Ovary (tissue), 3 donors: ENCODE results near the gene FHL5.

ENCODE experiments used
- EP300 ChIP-seq: sonication (generic); formaldehyde crosslinking; IDR thresholded peaks from one replicate; pipeline ENCODE4 v1.6.1; 2017; ENCODE audit warnings: antibody characterized with exemption
- POLR2A ChIP-seq: fragments of 450-650 bp; IDR thresholded peaks from one replicate; pipeline ENCODE4 v1.6.1; 2017; ENCODE audit warnings: antibody characterized with exemption, mild to moderate bottlenecking, moderate library complexity
- TF ChIP-seq, protein P1 (sequence below), 3 donors: fragments of 450-650 bp in 2 of 3; fragments of 200-600 bp in 1 of 3; IDR thresholded peaks; one replicate each; pipeline versions ENCODE4 v1.5.1 to v1.8.0; 2016 to 2022; ENCODE audit warnings: antibody characterized with exemption in 3 of 3, mild to moderate bottlenecking in 1 of 3
- donor health status: DM: no; HTN: no; CAD: no.

- TF ChIP-seq, protein P1, sequence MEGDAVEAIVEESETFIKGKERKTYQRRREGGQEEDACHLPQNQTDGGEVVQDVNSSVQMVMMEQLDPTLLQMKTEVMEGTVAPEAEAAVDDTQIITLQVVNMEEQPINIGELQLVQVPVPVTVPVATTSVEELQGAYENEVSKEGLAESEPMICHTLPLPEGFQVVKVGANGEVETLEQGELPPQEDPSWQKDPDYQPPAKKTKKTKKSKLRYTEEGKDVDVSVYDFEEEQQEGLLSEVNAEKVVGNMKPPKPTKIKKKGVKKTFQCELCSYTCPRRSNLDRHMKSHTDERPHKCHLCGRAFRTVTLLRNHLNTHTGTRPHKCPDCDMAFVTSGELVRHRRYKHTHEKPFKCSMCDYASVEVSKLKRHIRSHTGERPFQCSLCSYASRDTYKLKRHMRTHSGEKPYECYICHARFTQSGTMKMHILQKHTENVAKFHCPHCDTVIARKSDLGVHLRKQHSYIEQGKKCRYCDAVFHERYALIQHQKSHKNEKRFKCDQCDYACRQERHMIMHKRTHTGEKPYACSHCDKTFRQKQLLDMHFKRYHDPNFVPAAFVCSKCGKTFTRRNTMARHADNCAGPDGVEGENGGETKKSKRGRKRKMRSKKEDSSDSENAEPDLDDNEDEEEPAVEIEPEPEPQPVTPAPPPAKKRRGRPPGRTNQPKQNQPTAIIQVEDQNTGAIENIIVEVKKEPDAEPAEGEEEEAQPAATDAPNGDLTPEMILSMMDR (IDR thresholded peaks at IDR 0.05), result peak in 2 of 3 donors; percentile 19 to 23
- TF ChIP-seq POLR2A (no peak), EP300 (no peak)
These were observed 63.9 kb downstream of the FHL5 start for GRCh38 chr6:96626759-96627364.
